Tibial nerve (tissue), 4 donors: ENCODE measurements around the gene ENO1. TPM values are rescaled to one million over a fixed set of nuclear protein-coding genes. Genes with fewer than 3 reads are reported as not detected.
"Not testable (repeated sequence)": the region's sequence is repeated elsewhere in the genome, so short reads cannot be mapped to it uniquely, and the experiment has no call there.

Experiments used
- DNase-seq, 2 donors: peaks; one replicate each; pipeline ENCODE4 v3.0.0-alpha.2; 2019; ENCODE audit warnings: low spot score in 2 of 2
- H3K27ac ChIP-seq, 4 donors: fragments of 200-600 bp; sonication (generic) in 3 of 4; one replicate each; pipeline ENCODE4 v1.5.1; 2017 to 2019; ENCODE audit warnings: mild to moderate bottlenecking in 1 of 4
- H3K27me3 ChIP-seq, 2 donors: fragments of 200-600 bp; sonication (generic) in 1 of 2; one replicate each; pipeline versions ENCODE4 v1.5.1 to v1.6.0; 2017 to 2019
- H3K36me3 ChIP-seq, 3 donors: fragments of 200-600 bp; sonication (generic); one replicate each; pipeline ENCODE4 v1.5.1; 2018 to 2019
- H3K4me1 ChIP-seq, 4 donors: fragments of 200-600 bp; sonication (generic) in 3 of 4; one replicate each; pipeline ENCODE4 v1.5.1; 2017 to 2019
- H3K4me3 ChIP-seq, 4 donors: fragments of 200-600 bp; sonication (generic) in 3 of 4; one replicate each; pipeline ENCODE4 v1.5.1; 2017 to 2019; ENCODE audit warnings: mild to moderate bottlenecking in 1 of 4, moderate library complexity in 1 of 4
- H3K9me3 ChIP-seq, 4 donors: fragments of 200-600 bp; sonication (generic) in 3 of 4; one replicate each; pipeline ENCODE4 v1.5.1; 2017 to 2019
- EP300 ChIP-seq, 2 donors: sonication (generic); formaldehyde crosslinking; IDR thresholded peaks; one replicate each; pipeline ENCODE4 v1.6.1; 2017; ENCODE audit warnings: antibody characterized with exemption in 2 of 2, mild to moderate bottlenecking in 1 of 2
- POLR2A ChIP-seq, 2 donors: fragments of 450-650 bp; IDR thresholded peaks; one replicate each; pipeline ENCODE4 v1.6.1; 2017; ENCODE audit warnings: antibody characterized with exemption in 2 of 2, mild to moderate bottlenecking in 2 of 2, moderate library complexity in 2 of 2
- WGBS, 2 donors: methylation state at CpG; one replicate each; pipeline ENCODE4 v1.1.5; 2018; 5-methylcytosine and 5-hydroxymethylcytosine counted together
- total RNA-seq, 4 donors: library from RNA; depleted of rRNA; stranded (reverse); fragments of >200 nt; gene quantifications; one replicate each; pipeline ENCODE4 v1.1.0, GENCODE V29; 2016
- TF ChIP-seq, protein P1 (sequence below), 5 experiments: fragments of 200-600 bp in 3 of 5; fragments of 450-650 bp in 2 of 5; sonication (generic) in 3 of 5; IDR thresholded peaks; one replicate each; pipeline ENCODE4 v1.5.1; 2016 to 2019; ENCODE audit warnings: antibody characterized with exemption in 5 of 5, mild to moderate bottlenecking in 3 of 5, moderate library complexity in 2 of 5

Gene ENO1
- total RNA-seq, result 100 to 1,000 TPM; 373 to 741 (median 459) TPM

DNA sequence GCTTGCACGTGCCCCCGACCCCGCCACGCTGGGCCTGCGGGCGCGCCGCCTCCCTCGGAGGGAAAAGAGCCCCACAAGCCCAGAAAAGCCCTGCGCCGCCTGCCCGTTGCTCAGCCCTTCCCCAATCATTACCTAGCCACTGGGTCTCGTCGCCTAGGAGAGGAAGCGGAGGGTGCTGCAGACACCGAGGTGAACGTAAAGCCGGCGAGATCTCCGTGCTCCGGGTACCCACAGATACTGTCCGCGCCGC lies at the start of gene ENO1:
Gene ENO1 (minus strand): TSS at position 239 of the 250 bp plus-strand sequence. CDS start 3,778 bp downstream, outside the sequence.
- 1 to 2% methylated on average over 10 to 19 of the region's 24 CpGs for WGBS, 2 donors
- Histone ChIP-seq H3K4me3 (peak within 1 kb of the TSS; percentile 87 to 95 (median 92)), H3K27ac (peak within 1 kb of the TSS; percentile 98 to 100 (median 99)), H3K36me3 (peaks cover 0 to 12% (median 7%) of the 10 kb centered on the region in 3 donors), H3K9me3 (no peaks in the 10 kb centered on the region), H3K27me3 (no peaks in the 10 kb centered on the region), H3K4me1 (peaks cover 0 to 58% (median 46%) of the 10 kb centered on the region in 4 donors)
- TF ChIP-seq POLR2A (IDR thresholded peaks at IDR 0.05), result peak; percentile 95
- TF ChIP-seq, protein P1, sequence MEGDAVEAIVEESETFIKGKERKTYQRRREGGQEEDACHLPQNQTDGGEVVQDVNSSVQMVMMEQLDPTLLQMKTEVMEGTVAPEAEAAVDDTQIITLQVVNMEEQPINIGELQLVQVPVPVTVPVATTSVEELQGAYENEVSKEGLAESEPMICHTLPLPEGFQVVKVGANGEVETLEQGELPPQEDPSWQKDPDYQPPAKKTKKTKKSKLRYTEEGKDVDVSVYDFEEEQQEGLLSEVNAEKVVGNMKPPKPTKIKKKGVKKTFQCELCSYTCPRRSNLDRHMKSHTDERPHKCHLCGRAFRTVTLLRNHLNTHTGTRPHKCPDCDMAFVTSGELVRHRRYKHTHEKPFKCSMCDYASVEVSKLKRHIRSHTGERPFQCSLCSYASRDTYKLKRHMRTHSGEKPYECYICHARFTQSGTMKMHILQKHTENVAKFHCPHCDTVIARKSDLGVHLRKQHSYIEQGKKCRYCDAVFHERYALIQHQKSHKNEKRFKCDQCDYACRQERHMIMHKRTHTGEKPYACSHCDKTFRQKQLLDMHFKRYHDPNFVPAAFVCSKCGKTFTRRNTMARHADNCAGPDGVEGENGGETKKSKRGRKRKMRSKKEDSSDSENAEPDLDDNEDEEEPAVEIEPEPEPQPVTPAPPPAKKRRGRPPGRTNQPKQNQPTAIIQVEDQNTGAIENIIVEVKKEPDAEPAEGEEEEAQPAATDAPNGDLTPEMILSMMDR (IDR thresholded peaks at IDR 0.05), result no peak
- TF ChIP-seq EP300 (IDR thresholded peaks at IDR 0.05), result no peak
- no peak for DNase-seq

DNA sequence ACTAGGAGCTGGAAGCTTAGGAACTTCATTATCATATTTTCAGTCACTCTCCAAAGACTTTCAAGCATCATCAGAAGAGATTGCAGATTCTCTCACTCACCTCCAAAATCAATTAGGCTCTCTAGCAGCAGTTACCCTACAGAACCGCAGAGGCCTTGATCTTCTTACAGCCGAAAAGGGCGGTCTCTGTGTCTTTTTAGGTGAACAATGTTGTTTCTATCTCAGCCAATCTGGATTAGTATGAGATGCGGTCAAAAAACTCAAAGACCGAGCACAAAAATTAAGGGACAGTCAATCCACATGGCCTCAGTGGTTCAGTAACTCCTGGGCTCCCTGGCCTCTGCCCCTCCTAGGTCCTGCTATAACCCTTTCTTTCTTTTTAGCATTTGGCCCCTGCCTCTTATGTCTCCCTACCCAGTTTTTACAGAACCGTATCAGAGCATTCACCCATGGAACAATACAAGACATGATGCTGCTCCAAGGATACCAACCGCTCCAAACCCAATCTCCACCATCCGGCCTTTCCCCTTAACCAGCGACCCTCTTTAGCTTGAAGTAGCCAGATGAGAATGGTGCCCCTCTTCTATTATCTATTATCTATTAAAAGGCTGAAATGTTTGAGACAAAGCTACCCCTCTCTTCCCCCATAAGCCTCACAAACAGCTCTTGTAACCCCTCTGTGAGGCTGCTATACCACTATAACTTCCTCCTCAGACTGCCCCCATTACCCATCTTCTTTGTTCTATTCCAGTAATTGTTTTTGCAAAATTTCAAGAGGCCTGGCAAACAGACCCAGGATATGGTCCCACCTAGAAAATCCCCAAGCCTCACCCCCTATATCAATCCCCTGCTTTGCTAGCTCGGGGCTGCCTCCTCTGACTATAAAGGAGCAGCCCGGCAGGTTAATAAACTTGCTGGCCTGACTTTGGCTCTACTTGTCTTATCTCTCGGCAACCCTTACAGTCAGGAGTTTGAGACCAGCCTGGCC lies 48.5 kb upstream of the ENO1 start:
- no peak overlapping the region for H3K4me3 ChIP-seq
- no peaks in the 10 kb centered on the region for H3K36me3 ChIP-seq
- H3K9me3 ChIP-seq, result no peaks in the 10 kb centered on the region
- 90% methylated on average over 12 of the region's 12 CpGs for WGBS, 2 donors
- H3K27ac ChIP-seq, result no peak overlapping the region
- no peaks in the 10 kb centered on the region for H3K4me1 ChIP-seq
- TF ChIP-seq, protein P1 (IDR thresholded peaks at IDR 0.05), result no peak
- TF ChIP-seq POLR2A (IDR thresholded peaks at IDR 0.05), result no peak
- no peak for TF ChIP-seq EP300 (IDR thresholded peaks at IDR 0.05)
- no peak for DNase-seq
- H3K27me3 ChIP-seq, result no peaks in the 10 kb centered on the region

DNA sequence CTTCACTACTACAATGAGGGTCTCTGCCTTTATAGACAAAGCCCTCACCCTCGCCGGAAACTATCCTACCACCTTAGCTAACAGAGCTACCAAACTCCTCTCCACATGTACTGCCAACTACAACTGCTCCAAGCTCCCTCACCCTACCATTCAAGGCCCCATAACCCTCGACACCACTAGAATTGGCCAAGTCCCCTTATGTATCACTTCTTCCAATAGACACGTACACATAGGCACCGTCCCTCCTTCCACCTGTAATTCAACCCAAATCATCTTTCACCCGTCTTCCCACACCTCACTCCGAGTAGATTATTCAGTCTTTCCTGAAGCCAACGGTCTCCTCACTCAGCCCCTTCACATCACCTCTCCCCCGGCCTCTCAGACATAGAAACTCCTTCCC lies 47.5 kb upstream of the ENO1 start:
- H3K9me3 ChIP-seq, result no peaks in the 10 kb centered on the region
- DNase-seq, result no peak
- H3K4me3 ChIP-seq, result no peak overlapping the region
- WGBS, 2 donors, result 93 to 95% methylated on average over 9 of the region's 9 CpGs
- H3K27me3 ChIP-seq, result no peaks in the 10 kb centered on the region
- TF ChIP-seq EP300 (IDR thresholded peaks at IDR 0.05) (no peak), POLR2A (IDR thresholded peaks at IDR 0.05) (no peak)
- TF ChIP-seq, protein P1 (IDR thresholded peaks at IDR 0.05), result no peak
- no peaks in the 10 kb centered on the region for H3K36me3 ChIP-seq
- no peak overlapping the region for H3K27ac ChIP-seq
- no peaks in the 10 kb centered on the region for H3K4me1 ChIP-seq

DNA sequence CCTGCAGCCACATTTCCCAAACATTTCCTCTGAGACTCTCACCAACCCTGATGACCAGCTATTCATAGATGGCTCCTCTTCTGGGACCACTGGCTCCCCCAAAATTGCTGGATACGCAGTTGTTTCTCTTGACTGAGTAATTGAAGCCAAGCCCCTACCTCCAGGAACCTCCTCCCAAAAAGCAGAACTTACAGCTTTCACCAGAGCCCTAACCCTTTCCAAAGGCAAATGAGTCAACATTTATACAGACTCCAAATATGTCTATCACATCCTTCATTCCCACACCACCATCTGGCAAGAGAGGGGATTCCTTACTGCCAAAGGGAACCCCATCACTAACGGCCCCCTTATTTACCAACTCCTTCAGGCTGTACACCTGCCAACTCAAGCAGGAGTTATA lies 46.9 kb upstream of the ENO1 start:
- 48 to 59% methylated on average over 2 of the region's 2 CpGs for WGBS, 2 donors
- no peaks in the 10 kb centered on the region for H3K27me3 ChIP-seq
- TF ChIP-seq POLR2A (IDR thresholded peaks at IDR 0.05) (no peak), EP300 (IDR thresholded peaks at IDR 0.05) (no peak)
- no peaks in the 10 kb centered on the region for H3K4me1 ChIP-seq
- no peaks in the 10 kb centered on the region for H3K36me3 ChIP-seq
- no peak overlapping the region for H3K4me3 ChIP-seq
- H3K9me3 ChIP-seq, result no peaks in the 10 kb centered on the region
- H3K27ac ChIP-seq, result no peak overlapping the region
- DNase-seq, result no peak

DNA sequence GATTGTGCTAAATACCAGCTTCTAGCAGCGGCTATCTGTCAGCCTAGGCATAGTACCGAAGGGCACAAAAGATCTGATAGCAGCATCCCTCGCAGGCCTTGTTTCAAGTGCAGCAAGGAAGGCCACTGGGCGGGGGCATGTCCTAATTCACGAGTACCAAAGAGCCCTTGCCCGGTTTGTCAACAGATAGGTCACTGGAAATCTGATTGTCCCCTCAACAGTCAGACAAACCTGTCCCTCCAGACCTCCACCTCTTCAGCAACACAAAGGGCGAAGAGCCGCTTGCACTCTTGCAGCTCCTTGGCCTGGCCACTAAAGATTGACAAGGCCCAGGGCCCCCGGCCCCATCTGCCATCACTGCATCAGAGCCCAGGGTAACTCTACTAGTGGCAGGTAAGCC lies 44.5 kb upstream of the ENO1 start:
- Histone ChIP-seq H3K9me3 (no peaks in the 10 kb centered on the region), H3K27ac (no peak overlapping the region), H3K4me1 (peaks cover 0 to 10% (median 0%) of the 10 kb centered on the region in 4 donors), H3K36me3 (no peaks in the 10 kb centered on the region), H3K27me3 (no peaks in the 10 kb centered on the region), H3K4me3 (no peak overlapping the region)
- no peak for TF ChIP-seq POLR2A (IDR thresholded peaks at IDR 0.05)
- TF ChIP-seq, protein P1 (IDR thresholded peaks at IDR 0.05), result no peak
- no peak for TF ChIP-seq EP300 (IDR thresholded peaks at IDR 0.05)
- 90 to 98% methylated on average over 9 of the region's 9 CpGs for WGBS, 2 donors
- DNase-seq, result no peak

DNA sequence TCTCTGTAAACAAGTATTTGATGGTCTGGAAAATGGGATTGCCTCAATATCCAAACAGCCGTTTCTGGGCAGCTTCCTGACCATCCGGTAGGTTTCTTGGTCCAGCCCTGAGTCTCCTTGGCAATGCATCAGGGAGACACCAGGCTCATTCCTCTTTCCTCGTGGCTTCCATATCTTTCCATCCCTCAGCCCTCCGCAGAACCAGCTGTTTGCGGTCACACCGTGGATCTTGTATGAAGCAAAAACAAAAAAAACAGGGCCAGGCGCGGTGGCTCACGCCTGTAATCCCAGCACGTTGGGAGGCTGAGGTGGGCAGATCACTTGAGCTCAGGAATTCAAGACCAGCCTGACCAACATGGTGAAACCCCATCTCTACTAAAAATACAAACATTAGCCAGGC lies 39.0 kb upstream of the ENO1 start:
- H3K36me3 ChIP-seq, DNase-seq, H3K27me3 ChIP-seq, H3K9me3 ChIP-seq, H3K4me3 ChIP-seq: not testable (repeated sequence)
- H3K27ac ChIP-seq, result peak overlapping the region in 1 of 4 donors; percentile 52
- peaks cover 0 to 14% (median 0%) of the 10 kb centered on the region in 4 donors for H3K4me1 ChIP-seq
- 72 to 80% methylated on average over 10 of the region's 10 CpGs for WGBS, 2 donors
